ENCODE measurements around the gene DDX1. TPM values are rescaled to one million over a fixed set of nuclear protein-coding genes. Genes with fewer than 3 reads are reported as not detected.

Gene DDX1
- total and polyA plus RNA-seq, 2 of the 4 experiments (the other 2 are of a cell fraction), result 73.6 to 74.9 TPM

DNA sequence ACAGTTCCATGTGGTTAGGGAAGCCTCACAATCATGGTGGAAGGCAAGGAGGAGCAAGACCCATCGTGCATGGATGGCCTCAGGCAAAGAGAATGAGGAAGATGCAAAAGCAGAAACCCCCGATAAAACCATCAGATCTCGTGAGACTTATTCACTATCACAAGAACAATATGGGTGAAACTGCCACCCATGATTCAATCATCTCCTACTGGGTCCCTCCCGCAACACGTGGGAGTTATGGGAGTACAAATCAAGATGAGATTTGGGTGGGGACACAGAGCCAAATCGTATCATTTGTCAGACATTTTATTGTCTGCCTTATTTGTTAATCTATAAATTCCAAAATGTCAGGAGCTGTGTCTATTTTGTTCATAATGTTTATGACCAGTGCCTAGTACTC, 48.1 kb upstream of the DDX1 start:
- H3K4ac ChIP-seq (ENCODE audit: low read depth, low read length), result no peak overlapping the region
- no peaks in the 10 kb centered on the region for H3K27me3 ChIP-seq (ENCODE audit: control insufficient read depth, insufficient read depth, low read length)
- no peak overlapping the region for H3K56ac ChIP-seq (ENCODE audit: extremely low read depth, insufficient read depth, low read length)
- no peak overlapping the region for H2BK20ac ChIP-seq (ENCODE audit: low read depth, low read length)
- no peak overlapping the region for H2BK5ac ChIP-seq (ENCODE audit: low read depth, low read length, poor library complexity, severe bottlenecking)
- no peaks in the 10 kb centered on the region for H4K20me1 ChIP-seq (ENCODE audit: insufficient read depth, low read length)
- H3K27ac ChIP-seq (ENCODE audit: insufficient read depth, low read length), result no peak overlapping the region
- no peak overlapping the region for H3K23ac ChIP-seq (ENCODE audit: low read depth, low read length)
- no peak overlapping the region for H2AK9ac ChIP-seq (replicated peaks; ENCODE audit: low read depth, low read length, poor library complexity)
- no peak overlapping the region for H2AK5ac ChIP-seq (ENCODE audit: low read depth, low read length)
- in situ Hi-C loops (cut with MboI; ENCODE audit: low sequenced_read_pairs), result no loop called here
- H3K4me1 ChIP-seq (ENCODE audit: control insufficient read depth, insufficient read depth, low read length), result no peaks in the 10 kb centered on the region
- H3K79me1 ChIP-seq (ENCODE audit: low read depth in 1 of 2, low read length in 2 of 2), result peaks cover 3 to 18% of the 10 kb centered on the region in 2 experiments; a peak in 3 of 4 replicates
- H4K91ac ChIP-seq (ENCODE audit: insufficient read depth, low read depth, low read length), result no peak overlapping the region
- BruUV-seq (replicated peaks), result no TSS peak
- H3K9me3 ChIP-seq (ENCODE audit: control insufficient read depth, insufficient read depth, low read length), result no peaks in the 10 kb centered on the region
- H3K9ac ChIP-seq (ENCODE audit: low read depth, low read length), result no peak overlapping the region
- DNase-seq (no peak), ATAC-seq (ENCODE audit: low read depth) (no peak)
- H4K8ac ChIP-seq (ENCODE audit: low read depth in 2 of 2, low read length in 2 of 2), result no peak overlapping the region
- H3K9me1 ChIP-seq (ENCODE audit: insufficient read depth, low read length), result 0 out of 2 replicates have a peak, but pooled peaks cover 3% of the 10 kb centered on the region
- 0 out of 2 replicates have a peak, but pooled peaks cover 1% of the 10 kb centered on the region for H3K36me3 ChIP-seq (ENCODE audit: control insufficient read depth, insufficient read depth, low read length)
- H3K14ac ChIP-seq (replicated peaks; ENCODE audit: low read depth, low read length), result no peak overlapping the region
- no CpG with 5 or more reads among the region's 6 CpGs for WGBS, 2 experiments (ENCODE audit: extremely low coverage in 2 of 2, insufficient read length in 1 of 2)
- no peak overlapping the region for H3K4me2 ChIP-seq (ENCODE audit: low read depth, low read length)
- dilution Hi-C loops (cut with HindIII; ENCODE audit: low sequenced_read_pairs, unreplicated experiment), result no loop called here
- no peak overlapping the region for H3K18ac ChIP-seq (ENCODE audit: low read depth, low read length)
- intact Hi-C loops (cut with micrococcal nuclease), result no loop called here
- POLR2A ChIA-PET (ENCODE audit: unreplicated experiment), result no interaction called here
- no peak for TF ChIP-seq CHD1 (IDR thresholded peaks at IDR 0.05; ENCODE audit: low read depth, low read length)
- no peak for TF ChIP-seq MXI1 (IDR thresholded peaks at IDR 0.05; ENCODE audit: borderline replicate concordance, low read depth, low read length)
- no peak for TF ChIP-seq MAZ (IDR thresholded peaks at IDR 0.05; ENCODE audit: borderline replicate concordance, low read depth, low read length)
- TF ChIP-seq MAFK (IDR thresholded peaks at IDR 0.05; ENCODE audit: low read depth, low read length), result no peak
- TF ChIP-seq FOS (IDR thresholded peaks at IDR 0.05; ENCODE audit: low read depth, low read length), result no peak
- no peak for TF ChIP-seq SMC3 (IDR thresholded peaks at IDR 0.05; ENCODE audit: low read depth, low read length)
- TF ChIP-seq RCOR1 (IDR thresholded peaks at IDR 0.05; ENCODE audit: insufficient replicate concordance, low read length), result no peak
- TF ChIP-seq POLR2A (IDR thresholded peaks at IDR 0.05; ENCODE audit: low read depth, low read length), result no peak
- no peak for TF ChIP-seq RAD21 (IDR thresholded peaks at IDR 0.05; ENCODE audit: low read length)
- no peak for TF ChIP-seq BHLHE40 (IDR thresholded peaks at IDR 0.05; ENCODE audit: low read depth, low read length)
- TF ChIP-seq, protein P1, sequence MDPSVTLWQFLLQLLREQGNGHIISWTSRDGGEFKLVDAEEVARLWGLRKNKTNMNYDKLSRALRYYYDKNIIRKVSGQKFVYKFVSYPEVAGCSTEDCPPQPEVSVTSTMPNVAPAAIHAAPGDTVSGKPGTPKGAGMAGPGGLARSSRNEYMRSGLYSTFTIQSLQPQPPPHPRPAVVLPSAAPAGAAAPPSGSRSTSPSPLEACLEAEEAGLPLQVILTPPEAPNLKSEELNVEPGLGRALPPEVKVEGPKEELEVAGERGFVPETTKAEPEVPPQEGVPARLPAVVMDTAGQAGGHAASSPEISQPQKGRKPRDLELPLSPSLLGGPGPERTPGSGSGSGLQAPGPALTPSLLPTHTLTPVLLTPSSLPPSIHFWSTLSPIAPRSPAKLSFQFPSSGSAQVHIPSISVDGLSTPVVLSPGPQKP (IDR thresholded peaks at IDR 0.05; ENCODE audit: borderline replicate concordance, low read depth, low read length), result no peak
- TF ChIP-seq CEBPB (IDR thresholded peaks at IDR 0.05; ENCODE audit: low read depth, low read length), result no peak
- no peak for TF ChIP-seq NFE2L2 (IDR thresholded peaks at IDR 0.05; ENCODE audit: low read depth, low read length)
- TF ChIP-seq, protein P2, sequence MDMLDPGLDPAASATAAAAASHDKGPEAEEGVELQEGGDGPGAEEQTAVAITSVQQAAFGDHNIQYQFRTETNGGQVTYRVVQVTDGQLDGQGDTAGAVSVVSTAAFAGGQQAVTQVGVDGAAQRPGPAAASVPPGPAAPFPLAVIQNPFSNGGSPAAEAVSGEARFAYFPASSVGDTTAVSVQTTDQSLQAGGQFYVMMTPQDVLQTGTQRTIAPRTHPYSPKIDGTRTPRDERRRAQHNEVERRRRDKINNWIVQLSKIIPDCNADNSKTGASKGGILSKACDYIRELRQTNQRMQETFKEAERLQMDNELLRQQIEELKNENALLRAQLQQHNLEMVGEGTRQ (IDR thresholded peaks at IDR 0.05; ENCODE audit: low read depth, low read length), result no peak
- TF ChIP-seq, protein P3, sequence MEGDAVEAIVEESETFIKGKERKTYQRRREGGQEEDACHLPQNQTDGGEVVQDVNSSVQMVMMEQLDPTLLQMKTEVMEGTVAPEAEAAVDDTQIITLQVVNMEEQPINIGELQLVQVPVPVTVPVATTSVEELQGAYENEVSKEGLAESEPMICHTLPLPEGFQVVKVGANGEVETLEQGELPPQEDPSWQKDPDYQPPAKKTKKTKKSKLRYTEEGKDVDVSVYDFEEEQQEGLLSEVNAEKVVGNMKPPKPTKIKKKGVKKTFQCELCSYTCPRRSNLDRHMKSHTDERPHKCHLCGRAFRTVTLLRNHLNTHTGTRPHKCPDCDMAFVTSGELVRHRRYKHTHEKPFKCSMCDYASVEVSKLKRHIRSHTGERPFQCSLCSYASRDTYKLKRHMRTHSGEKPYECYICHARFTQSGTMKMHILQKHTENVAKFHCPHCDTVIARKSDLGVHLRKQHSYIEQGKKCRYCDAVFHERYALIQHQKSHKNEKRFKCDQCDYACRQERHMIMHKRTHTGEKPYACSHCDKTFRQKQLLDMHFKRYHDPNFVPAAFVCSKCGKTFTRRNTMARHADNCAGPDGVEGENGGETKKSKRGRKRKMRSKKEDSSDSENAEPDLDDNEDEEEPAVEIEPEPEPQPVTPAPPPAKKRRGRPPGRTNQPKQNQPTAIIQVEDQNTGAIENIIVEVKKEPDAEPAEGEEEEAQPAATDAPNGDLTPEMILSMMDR (conservative IDR thresholded peaks at IDR 0.05; ENCODE audit: low read depth, low read length), result no peak
- no peak overlapping the region for H2BK120ac ChIP-seq (ENCODE audit: low read depth, low read length)
- H2AFZ ChIP-seq (replicated peaks; ENCODE audit: low read length, poor library complexity), result no peak overlapping the region
- H4K5ac ChIP-seq (ENCODE audit: low read depth, low read length), result no peak overlapping the region
- no peak overlapping the region for H2BK15ac ChIP-seq (ENCODE audit: low read depth, low read length)
- CTCF ChIA-PET, result no interaction called here
- H3K4me3 ChIP-seq (ENCODE audit: insufficient read depth, low read depth, low read length), result no peak overlapping the region

All from IMR-90 (cell line).